Caki2 (cell line): ENCODE measurements around the gene CCDC167. TPM values are rescaled to one million over a fixed set of nuclear protein-coding genes. Genes with fewer than 3 reads are reported as not detected.
"Not testable (repeated sequence)": the region's sequence is repeated elsewhere in the genome, so short reads cannot be mapped to it uniquely, and the experiment has no call there.

Source experiments
- DNase-seq: peaks from one replicate; pipeline ENCODE4 v3.0.0-alpha.2; 2015; ENCODE audit warnings: low read depth
- in situ Hi-C: cut with HindIII; loops from 2 replicates; pipeline ENCODE4 v1.10.0; 2016; ENCODE audit warnings: low sequenced_read_pairs, low pct_unique_long_range_greater_than_20kb, mixed read lengths
- total RNA-seq: library from RNA; depleted of rRNA; stranded (reverse); fragments of >200 nt; shearing (Covaris generic); gene quantifications from 2 replicates; pipeline ENCODE4 v1.2.3, GENCODE V29; 2014; ENCODE audit warnings: low replicate concordance; rRNA removed

Gene CCDC167
- total RNA-seq, 1 experiment from 2014 or later = 145 TPM

GRCh38 chr6:37454420-37455140 is 45.1 kb downstream of the CCDC167 start:
- no peak for DNase-seq
- in situ Hi-C loops = no loop called here

- in situ Hi-C loops = no loop called here
Measured at GRCh38 chr6:37452522-37452921, 47.2 kb downstream of the CCDC167 start.

GRCh38 chr6:37451441-37452193 is 48.1 kb downstream of the CCDC167 start:
- in situ Hi-C loops = no loop called here
- no peak for DNase-seq

More at GRCh38 chr6:37452522-37452921, 47.2 kb downstream of the CCDC167 start:
- no peak for DNase-seq

GRCh38 chr6:37449984-37450383 is 49.7 kb downstream of the CCDC167 start:
- DNase-seq = no peak
- in situ Hi-C loops = no loop called here

GRCh38 chr6:37443216-37443542 is 56.5 kb downstream of the CCDC167 start:
- DNase-seq, in situ Hi-C loops: not testable (repeated sequence)

GRCh38 chr6:37442416-37443215 is 57.1 kb downstream of the CCDC167 start:
- in situ Hi-C loops = no loop called here
- DNase-seq = no peak

GRCh38 chr6:37441651-37442050 is 58.0 kb downstream of the CCDC167 start:
- no peak for DNase-seq
- in situ Hi-C loops = no loop called here

- no peak for DNase-seq
- in situ Hi-C loops = no loop called here
Measured at GRCh38 chr6:37438930-37439329, 60.8 kb downstream of the CCDC167 start.

- in situ Hi-C loops = no loop called here
- DNase-seq = no peak
Measured at GRCh38 chr6:37435816-37436215, 63.9 kb downstream of the CCDC167 start.

- in situ Hi-C loops = no loop called here
- peak; percentile 40 for DNase-seq
Measured at GRCh38 chr6:37435373-37435772, 64.3 kb downstream of the CCDC167 start.

GRCh38 chr6:37433657-37434271 is 65.9 kb downstream of the CCDC167 start:
- peak; percentile 39 for DNase-seq

More at GRCh38 chr6:37433657-37434271, 65.9 kb downstream of the CCDC167 start:
- in situ Hi-C loops = no loop called here

Other genes with a start within 250 kb of the CCDC167 start
- gene TBC1D22B, start 242.1 kb downstream of the CCDC167 start, total RNA-seq = 4.0 and 6.1 TPM in 2 replicates
- 0.74 TPM in 1 of 2 replicates, not detected in the other for gene TMEM217, start 241.7 kb downstream of the CCDC167 start, total RNA-seq
- 20.4 and 36.1 TPM in 2 replicates for gene RNF8, start 145.9 kb downstream of the CCDC167 start, total RNA-seq
- gene CMTR1, start 66.7 kb downstream of the CCDC167 start, total RNA-seq = 46.0 and 84.5 TPM in 2 replicates
- gene MDGA1, start 198.0 kb upstream of the CCDC167 start, total RNA-seq = 28.2 and 31.0 TPM in 2 replicates